WTC11 (cell line): ENCODE measurements around the gene KLHL10. TPM values are rescaled to one million over a fixed set of nuclear protein-coding genes. Genes with fewer than 3 reads are reported as not detected.

Source experiments
- ATAC-seq: fragments of 200-7000 bp; cut with Tn5 transposase; 2 replicates; pipeline ENCODE4 v1.10.0; 2021; ENCODE audit warnings: mild to moderate bottlenecking, moderate library complexity
- CTCF ChIA-PET: fragments of 300-600 bp; sonication (Branson Sonifier 250); formaldehyde crosslinking; loops from one replicate; lab custom pipeline; 2021; ENCODE audit warnings: antibody characterized with exemption; lab: Charles Lee
- POLR2A ChIA-PET: fragments of 350-600 bp; sonication (Branson Sonifier 250); formaldehyde crosslinking; loops from one replicate; lab custom pipeline; 2021; ENCODE audit warnings: antibody characterized with exemption; lab: Charles Lee
- DNase-seq: peaks from one replicate; pipeline ENCODE4 v3.0.0; 2021; ENCODE audit warnings: low spot score
- H3K27ac Mint-ChIP-seq: 2 replicates; pipeline ENCODE4 v1.8.0; 2021; ENCODE audit warnings: mixed read lengths
- H3K27me3 Mint-ChIP-seq: 2 replicates; pipeline ENCODE4 v1.8.0; 2021; ENCODE audit warnings: low read depth, mild to moderate bottlenecking, moderate library complexity, mixed read lengths
- H3K36me3 Mint-ChIP-seq: 2 replicates; pipeline ENCODE4 v1.8.0; 2021; ENCODE audit warnings: mixed read lengths
- H3K4me1 Mint-ChIP-seq: 2 replicates; pipeline ENCODE4 v1.8.0; 2022; ENCODE audit warnings: mixed read lengths
- H3K4me3 Mint-ChIP-seq: 2 replicates; pipeline ENCODE4 v1.8.0; 2021; ENCODE audit warnings: mild to moderate bottlenecking, moderate library complexity, mixed read lengths
- H3K9me3 Mint-ChIP-seq: 2 replicates; pipeline ENCODE4 v1.8.0; 2021; ENCODE audit warnings: mixed read lengths
- ATF1 ChIP-seq: sonication (generic); formaldehyde crosslinking; IDR thresholded peaks from 2 replicates; pipeline ENCODE4 v1.8.1; 2023; ENCODE audit warnings: mild to moderate bottlenecking, moderate library complexity, missing genetic modification reagents
- CTCF ChIP-seq: fragments of 200-600 bp; IDR thresholded peaks from 2 replicates; pipeline ENCODE4 v1.8.0; 2022; ENCODE audit warnings: antibody characterized with exemption
- EMX1 ChIP-seq: fragments of 250-450 bp; sonication (Bioruptor Pico); IDR thresholded peaks from 2 replicates; pipeline ENCODE4 v1.8.0; 2021; ENCODE audit warnings: mild to moderate bottlenecking
- FOXK1 ChIP-seq: sonication (generic); formaldehyde crosslinking; IDR thresholded peaks from 2 replicates; pipeline ENCODE4 v1.8.0; 2022; ENCODE audit warnings: mild to moderate bottlenecking, moderate library complexity, missing genetic modification reagents
- HMGXB4 ChIP-seq: sonication (generic); formaldehyde crosslinking; IDR thresholded peaks from 2 replicates; pipeline ENCODE4 v1.8.1; 2023; ENCODE audit warnings: mild to moderate bottlenecking, moderate library complexity, missing genetic modification reagents
- JUN ChIP-seq: sonication (generic); formaldehyde crosslinking; IDR thresholded peaks from 2 replicates; pipeline ENCODE4 v1.8.0; 2023; ENCODE audit warnings: mild to moderate bottlenecking, missing genetic modification reagents
- KAT7 ChIP-seq: sonication (generic); formaldehyde crosslinking; IDR thresholded peaks from 2 replicates; pipeline ENCODE4 v1.8.1; 2023; ENCODE audit warnings: missing genetic modification reagents, mild to moderate bottlenecking, borderline replicate concordance
- NFATC4 ChIP-seq: fragments of 250-450 bp; sonication (Bioruptor Pico); IDR thresholded peaks from 2 replicates; pipeline ENCODE4 v1.9.0; 2021; ENCODE audit warnings: mild to moderate bottlenecking
- NFE2L1 ChIP-seq: sonication (generic); formaldehyde crosslinking; IDR thresholded peaks from 2 replicates; pipeline ENCODE4 v1.8.1; 2023; ENCODE audit warnings: missing genetic modification reagents
- OVOL2 ChIP-seq: fragments of 250-450 bp; sonication (Bioruptor Pico); IDR thresholded peaks from 2 replicates; pipeline ENCODE4 v1.9.0; 2021; ENCODE audit warnings: mild to moderate bottlenecking, borderline replicate concordance
- RELA ChIP-seq: sonication (generic); formaldehyde crosslinking; IDR thresholded peaks from 2 replicates; pipeline ENCODE4 v1.8.1; 2022; ENCODE audit warnings: missing genetic modification reagents, mild to moderate bottlenecking, borderline replicate concordance
- SP1 ChIP-seq: sonication (generic); formaldehyde crosslinking; conservative IDR thresholded peaks from 2 replicates; pipeline ENCODE4 v1.8.1; 2022; ENCODE audit warnings: missing genetic modification reagents
- ZNF138 ChIP-seq: sonication (generic); formaldehyde crosslinking; conservative IDR thresholded peaks from 2 replicates; pipeline ENCODE4 v1.8.1; 2022; ENCODE audit warnings: mild to moderate bottlenecking, moderate library complexity, missing genetic modification reagents
- ZNF396 ChIP-seq: fragments of 250-450 bp; sonication (Bioruptor Pico); IDR thresholded peaks from 2 replicates; pipeline ENCODE4 v1.8.0; 2021; ENCODE audit warnings: mild to moderate bottlenecking, moderate library complexity, borderline replicate concordance
- total RNA-seq: library from RNA; stranded (reverse); gene quantifications from 3 replicates; pipeline ENCODE4 v1.2.3, GENCODE V29; 2021
- TF ChIP-seq, protein P1 (sequence below): sonication (generic); formaldehyde crosslinking; IDR thresholded peaks from 2 replicates; pipeline ENCODE4 v1.8.1; 2023; ENCODE audit warnings: mild to moderate bottlenecking, missing genetic modification reagents, borderline replicate concordance
- TF ChIP-seq, protein P2 (sequence below): sonication (generic); formaldehyde crosslinking; IDR thresholded peaks from 2 replicates; pipeline ENCODE4 v1.8.0; 2022; ENCODE audit warnings: mild to moderate bottlenecking, missing genetic modification reagents
- TF ChIP-seq, protein P3 (sequence below): fragments of 250-450 bp; sonication (Bioruptor Pico); IDR thresholded peaks from 2 replicates; pipeline ENCODE4 v2.1.2; 2022; ENCODE audit warnings: mild to moderate bottlenecking, moderate library complexity
- TF ChIP-seq, protein P4 (sequence below): sonication (generic); formaldehyde crosslinking; IDR thresholded peaks from 2 replicates; pipeline ENCODE4 v1.8.1; 2023; ENCODE audit warnings: mild to moderate bottlenecking, missing genetic modification reagents, moderate library complexity

KLHL10 gene
- total RNA-seq, 1 experiment from 2014 or later: 0.35 TPM

DNA sequence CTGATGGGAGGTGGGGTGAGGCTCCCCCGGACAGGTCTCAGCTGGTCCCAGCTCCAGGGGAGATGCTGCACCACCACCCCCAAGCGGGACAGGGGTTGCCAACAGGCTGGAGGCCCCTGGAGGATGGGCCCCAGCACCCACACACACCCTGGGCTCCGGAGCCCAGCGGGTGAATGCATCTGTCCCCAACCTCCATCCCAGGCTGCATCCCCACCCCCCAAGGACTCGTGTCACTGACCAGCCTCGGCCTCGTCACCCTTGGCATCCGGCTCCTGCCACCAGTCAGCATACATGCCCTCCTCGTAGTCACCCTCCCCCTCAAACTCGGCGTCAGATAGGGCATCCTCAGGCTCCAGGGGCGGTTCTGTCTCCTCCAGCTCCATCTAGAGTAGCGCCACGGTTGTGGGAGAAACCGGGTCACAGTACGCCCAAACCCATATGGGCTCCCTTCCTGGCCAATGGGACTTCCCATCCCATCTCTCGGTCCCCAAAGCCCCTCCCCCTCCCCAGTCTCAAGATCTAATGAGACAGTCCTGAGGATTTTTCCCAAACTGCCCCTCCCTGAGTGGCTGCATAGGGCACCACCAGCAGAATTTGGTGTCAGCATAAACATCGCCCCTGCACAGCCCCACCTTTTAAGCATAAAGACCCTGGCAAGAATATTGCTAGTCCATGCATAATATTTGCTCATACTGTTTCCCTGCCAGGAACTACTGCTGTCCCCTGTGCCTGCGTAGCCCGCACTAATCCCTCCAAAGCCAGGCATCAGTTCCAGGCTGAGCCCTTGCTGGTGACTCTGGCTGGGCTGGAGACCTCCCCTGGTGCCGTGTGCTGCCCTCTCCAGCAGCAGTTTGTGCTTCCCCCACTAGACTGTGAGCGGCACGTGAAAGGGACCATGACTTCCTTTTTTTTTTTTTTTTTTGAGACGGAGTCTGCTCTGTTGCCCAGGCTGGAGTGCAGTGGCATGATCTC is 34.3 kb upstream of the KLHL10 start:
- Mint-ChIP-seq H3K4me3 (no peak overlapping the region), H3K4me1 (peaks cover 26% of the 10 kb centered on the region), H3K9me3 (no peaks in the 10 kb centered on the region), H3K27ac (no peak overlapping the region; the same call in 1 of the 2 replicates), H3K36me3 (peaks cover 18% of the 10 kb centered on the region), H3K27me3 (no peaks in the 10 kb centered on the region)
- TF ChIP-seq FOXK1 (no peak), CTCF (no peak), HMGXB4 (CRISPR knock-in tag) (no peak), EMX1 (no peak), NFATC4 (no peak)
- TF ChIP-seq, protein P1, sequence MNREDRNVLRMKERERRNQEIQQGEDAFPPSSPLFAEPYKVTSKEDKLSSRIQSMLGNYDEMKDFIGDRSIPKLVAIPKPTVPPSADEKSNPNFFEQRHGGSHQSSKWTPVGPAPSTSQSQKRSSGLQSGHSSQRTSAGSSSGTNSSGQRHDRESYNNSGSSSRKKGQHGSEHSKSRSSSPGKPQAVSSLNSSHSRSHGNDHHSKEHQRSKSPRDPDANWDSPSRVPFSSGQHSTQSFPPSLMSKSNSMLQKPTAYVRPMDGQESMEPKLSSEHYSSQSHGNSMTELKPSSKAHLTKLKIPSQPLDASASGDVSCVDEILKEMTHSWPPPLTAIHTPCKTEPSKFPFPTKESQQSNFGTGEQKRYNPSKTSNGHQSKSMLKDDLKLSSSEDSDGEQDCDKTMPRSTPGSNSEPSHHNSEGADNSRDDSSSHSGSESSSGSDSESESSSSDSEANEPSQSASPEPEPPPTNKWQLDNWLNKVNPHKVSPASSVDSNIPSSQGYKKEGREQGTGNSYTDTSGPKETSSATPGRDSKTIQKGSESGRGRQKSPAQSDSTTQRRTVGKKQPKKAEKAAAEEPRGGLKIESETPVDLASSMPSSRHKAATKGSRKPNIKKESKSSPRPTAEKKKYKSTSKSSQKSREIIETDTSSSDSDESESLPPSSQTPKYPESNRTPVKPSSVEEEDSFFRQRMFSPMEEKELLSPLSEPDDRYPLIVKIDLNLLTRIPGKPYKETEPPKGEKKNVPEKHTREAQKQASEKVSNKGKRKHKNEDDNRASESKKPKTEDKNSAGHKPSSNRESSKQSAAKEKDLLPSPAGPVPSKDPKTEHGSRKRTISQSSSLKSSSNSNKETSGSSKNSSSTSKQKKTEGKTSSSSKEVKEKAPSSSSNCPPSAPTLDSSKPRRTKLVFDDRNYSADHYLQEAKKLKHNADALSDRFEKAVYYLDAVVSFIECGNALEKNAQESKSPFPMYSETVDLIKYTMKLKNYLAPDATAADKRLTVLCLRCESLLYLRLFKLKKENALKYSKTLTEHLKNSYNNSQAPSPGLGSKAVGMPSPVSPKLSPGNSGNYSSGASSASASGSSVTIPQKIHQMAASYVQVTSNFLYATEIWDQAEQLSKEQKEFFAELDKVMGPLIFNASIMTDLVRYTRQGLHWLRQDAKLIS (CRISPR knock-in tag): no peak
- TF ChIP-seq, protein P2, sequence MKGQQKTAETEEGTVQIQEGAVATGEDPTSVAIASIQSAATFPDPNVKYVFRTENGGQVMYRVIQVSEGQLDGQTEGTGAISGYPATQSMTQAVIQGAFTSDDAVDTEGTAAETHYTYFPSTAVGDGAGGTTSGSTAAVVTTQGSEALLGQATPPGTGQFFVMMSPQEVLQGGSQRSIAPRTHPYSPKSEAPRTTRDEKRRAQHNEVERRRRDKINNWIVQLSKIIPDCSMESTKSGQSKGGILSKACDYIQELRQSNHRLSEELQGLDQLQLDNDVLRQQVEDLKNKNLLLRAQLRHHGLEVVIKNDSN: no peak
- TF ChIP-seq, protein P3, sequence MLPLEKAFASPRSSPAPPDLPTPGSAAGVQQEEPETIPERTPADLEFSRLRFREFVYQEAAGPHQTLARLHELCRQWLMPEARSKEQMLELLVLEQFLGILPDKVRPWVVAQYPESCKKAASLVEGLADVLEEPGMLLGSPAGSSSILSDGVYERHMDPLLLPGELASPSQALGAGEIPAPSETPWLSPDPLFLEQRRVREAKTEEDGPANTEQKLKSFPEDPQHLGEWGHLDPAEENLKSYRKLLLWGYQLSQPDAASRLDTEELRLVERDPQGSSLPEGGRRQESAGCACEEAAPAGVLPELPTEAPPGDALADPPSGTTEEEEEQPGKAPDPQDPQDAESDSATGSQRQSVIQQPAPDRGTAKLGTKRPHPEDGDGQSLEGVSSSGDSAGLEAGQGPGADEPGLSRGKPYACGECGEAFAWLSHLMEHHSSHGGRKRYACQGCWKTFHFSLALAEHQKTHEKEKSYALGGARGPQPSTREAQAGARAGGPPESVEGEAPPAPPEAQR (CRISPR knock-in tag): no peak
- ChIA-PET POLR2A (interaction anchor here (0.6 kb wide), 1 partner anchor 70 kb away, joined by 5 read pairs; no protein-coding TSS in a partner anchor), CTCF (interaction anchor here (3.1 to 3.5 kb wide), 2 partner anchors 9 to 66 kb away, joined by 27 to 46 read pairs; partner anchors contain the start of genes FKBP10 and P3H4)
- DNase-seq (no peak), ATAC-seq (no peak)

DNA sequence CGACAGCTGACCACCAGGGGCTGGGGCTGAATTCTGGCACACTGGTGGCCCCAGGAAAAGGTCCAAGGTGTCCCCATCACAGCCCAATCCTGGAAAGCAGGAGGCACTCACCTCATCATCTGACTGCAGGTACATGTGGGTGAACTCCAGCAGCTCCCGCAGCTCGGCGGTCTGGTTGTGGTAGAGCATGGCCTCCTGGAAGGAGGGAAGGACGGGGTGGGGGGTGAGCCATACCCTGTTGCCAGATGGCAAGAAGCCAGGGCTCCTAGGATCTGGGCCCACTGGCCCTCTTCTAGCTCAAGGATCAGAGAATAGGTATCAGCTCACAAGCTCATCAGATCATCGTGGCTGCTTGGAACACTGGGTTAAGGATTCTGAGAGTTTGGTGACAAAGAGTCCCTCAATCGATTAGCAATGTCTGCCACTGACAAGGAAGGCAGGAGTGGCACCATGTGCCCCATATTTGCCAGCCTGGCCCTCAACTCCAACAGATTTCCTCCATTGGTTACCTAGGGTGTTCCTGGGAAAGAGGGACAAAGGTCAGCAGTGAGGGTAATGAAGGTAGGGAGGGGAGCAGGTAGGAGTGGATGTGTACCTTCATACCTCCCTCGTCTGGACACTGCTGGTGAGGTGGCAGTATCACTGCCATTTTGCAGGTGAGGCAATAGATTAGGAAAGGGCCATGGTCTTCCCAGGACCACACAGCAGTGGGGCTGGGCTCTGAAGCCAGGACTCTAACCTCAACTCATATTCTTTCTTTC is 30.8 kb upstream of the KLHL10 start:
- no peak overlapping the region for H3K4me3 Mint-ChIP-seq
- ChIA-PET CTCF (no interaction called here), POLR2A (interaction anchor here (0.6 kb wide), 1 partner anchor 135 kb away, joined by 7 read pairs; no protein-coding TSS in a partner anchor)
- H3K36me3 Mint-ChIP-seq: peaks cover 27% of the 10 kb centered on the region
- H3K27ac Mint-ChIP-seq: no peak overlapping the region
- no peaks in the 10 kb centered on the region for H3K9me3 Mint-ChIP-seq
- DNase-seq (no peak), ATAC-seq (no peak)
- H3K27me3 Mint-ChIP-seq: peaks cover 7% of the 10 kb centered on the region
- peaks cover 19% of the 10 kb centered on the region for H3K4me1 Mint-ChIP-seq
- TF ChIP-seq ATF1 (CRISPR knock-in tag) (no peak), KAT7 (no peak), ZNF138 (CRISPR knock-in tag) (no peak), RELA (no peak), SP1 (CRISPR knock-in tag) (no peak), OVOL2 (CRISPR knock-in tag) (no peak), JUN (CRISPR knock-in tag) (no peak), FOXK1 (no peak), ZNF396 (CRISPR knock-in tag) (no peak), NFE2L1 (CRISPR knock-in tag) (no peak)
- TF ChIP-seq, protein P4, sequence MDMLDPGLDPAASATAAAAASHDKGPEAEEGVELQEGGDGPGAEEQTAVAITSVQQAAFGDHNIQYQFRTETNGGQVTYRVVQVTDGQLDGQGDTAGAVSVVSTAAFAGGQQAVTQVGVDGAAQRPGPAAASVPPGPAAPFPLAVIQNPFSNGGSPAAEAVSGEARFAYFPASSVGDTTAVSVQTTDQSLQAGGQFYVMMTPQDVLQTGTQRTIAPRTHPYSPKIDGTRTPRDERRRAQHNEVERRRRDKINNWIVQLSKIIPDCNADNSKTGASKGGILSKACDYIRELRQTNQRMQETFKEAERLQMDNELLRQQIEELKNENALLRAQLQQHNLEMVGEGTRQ (CRISPR knock-in tag): no peak
